Ovary (tissue), 9 donors: ENCODE measurements around the gene RABL3. TPM values are rescaled to one million over a fixed set of nuclear protein-coding genes. Genes with fewer than 3 reads are reported as not detected.

ENCODE experiments used
- DNase-seq, 5 donors: peaks; one replicate each; pipeline ENCODE4 v3.0.0-alpha.2; 2019 to 2020
- H3K27ac ChIP-seq, 2 donors: fragments of 200-600 bp; one replicate each; pipeline versions ENCODE4 v1.5.1 to v1.8.0; 2019 to 2022
- H3K27me3 ChIP-seq: fragments of 200-600 bp; one replicate; pipeline ENCODE4 v1.8.0; 2022
- H3K36me3 ChIP-seq: fragments of 200-600 bp; sonication (generic); one replicate; pipeline ENCODE4 v1.5.1; 2019
- H3K4me1 ChIP-seq: one replicate; pipeline ENCODE4 v1.8.1; 2013; ENCODE audit warnings: mild to moderate bottlenecking, moderate library complexity; ENCODE audit not compliant: insufficient read depth
- H3K4me3 ChIP-seq: fragments of 200-600 bp; sonication (generic); one replicate; pipeline ENCODE4 v1.5.1; 2017
- H3K9me3 ChIP-seq, 2 donors: fragments of 200-600 bp in 1 of 2; sonication (generic) in 1 of 2; one replicate each; pipeline versions ENCODE4 v1.5.1 to v1.8.1; 2013 to 2019; ENCODE audit warnings: mild to moderate bottlenecking in 1 of 2, moderate library complexity in 1 of 2
- CTCF ChIP-seq, 3 donors: fragments of 450-650 bp in 2 of 3; fragments of 200-600 bp in 1 of 3; IDR thresholded peaks; one replicate each; pipeline versions ENCODE4 v1.5.1 to v1.8.0; 2016 to 2022; ENCODE audit warnings: antibody characterized with exemption in 3 of 3, mild to moderate bottlenecking in 1 of 3
- EP300 ChIP-seq: sonication (generic); formaldehyde crosslinking; IDR thresholded peaks from one replicate; pipeline ENCODE4 v1.6.1; 2017; ENCODE audit warnings: antibody characterized with exemption
- POLR2A ChIP-seq: fragments of 450-650 bp; IDR thresholded peaks from one replicate; pipeline ENCODE4 v1.6.1; 2017; ENCODE audit warnings: antibody characterized with exemption, mild to moderate bottlenecking, moderate library complexity
- WGBS, 3 donors: extraction: QIAGEN DNeasy Blood & Tissue Kit in 1 of 3; methylation state at CpG; one replicate each; pipeline versions ENCODE4 v1.1.5 to v1.1.7; 2013 to 2017; 5-methylcytosine and 5-hydroxymethylcytosine counted together
- intact Hi-C, 4 donors: fragments of 100-400 bp; cut with DNase I; formaldehyde crosslinking; loops; one replicate each; pipeline versions ENCODE4 v1.11.0 to v1.15.1; 2022 to 2023
- polyA plus RNA-seq, 2 donors: library from polyadenylated mRNA; stranded (reverse); fragments of 200-250 nt in 1 of 2; fragments of 350-450 nt in 1 of 2; fragmentation: Illumina TruSeq in 1 of 2; extraction: RNeasy Lipid Tissue Mini Kit (QIAGEN cat#74804) in 1 of 2; gene quantifications; one replicate each; pipeline ENCODE4 v1.2.3, GENCODE V29; 2013 to 2014
- total RNA-seq, 7 donors: library from RNA; depleted of rRNA in 2 of 7; stranded (reverse); fragments of >200 nt in 2 of 7; fragmentation: NEBNext Ultra II Directional in 3 of 7; extraction: Animal tissue kit (Norgen Biotek cat#: 25700) in 3 of 7; gene quantifications; one replicate each; pipeline versions ENCODE4 v1.1.0 to v1.2.4, GENCODE V29; 2016 to 2023
- donor health status: DM: no; HTN: no; CAD: no; lungs with moderate emphysema.
- donor health status: DM: no; HTN: no; CAD: no.
- donor health status: Bipolar disorder and iron deficiency.
- donor health status: DM: yes; HTN: yes; CAD: no.
- donor health status: DM: no; HTN: no; CAD: no.
- donor health status: DM: yes; HTN: yes; CAD: no.

RABL3 gene
- total and polyA plus RNA-seq, 9 donors = 8.1 to 36.1 (median 26.6) TPM

- no peaks in the 10 kb centered on the region for H3K36me3 ChIP-seq
Measured at GRCh38 chr3:120708408-120708807, 33.9 kb downstream of the RABL3 start.

DNA sequence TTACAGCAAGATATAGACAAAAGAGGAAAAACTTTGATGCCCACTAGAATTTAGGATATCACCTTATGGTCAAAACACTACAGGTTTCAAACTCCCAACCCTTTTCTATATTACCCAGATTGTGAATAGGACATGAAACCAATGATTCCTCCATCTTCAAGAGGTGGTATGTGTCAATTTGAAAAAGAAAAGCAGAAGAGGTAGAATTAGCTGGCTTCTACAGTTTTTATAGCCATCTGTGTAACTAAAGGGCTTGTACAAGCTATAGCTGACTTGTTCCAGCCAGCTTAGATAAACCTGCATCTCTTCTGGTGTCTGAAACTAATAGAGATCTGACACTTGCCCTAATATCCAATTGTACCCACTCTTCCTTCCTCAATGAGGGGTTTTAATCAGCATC, 35.4 kb downstream of the RABL3 start:
- no peak for TF ChIP-seq CTCF (IDR thresholded peaks at IDR 0.05)
- TF ChIP-seq EP300 = no peak
- TF ChIP-seq POLR2A = no peak
- DNase-seq = no peak
- intact Hi-C loops = no loop called here
- Histone ChIP-seq H3K9me3 (peaks cover 0 to 4% of the 10 kb centered on the region in 2 donors), H3K27ac (no peak overlapping the region), H3K4me3 (no peak overlapping the region), H3K4me1 (no peaks in the 10 kb centered on the region), H3K27me3 (no peaks in the 10 kb centered on the region), H3K36me3 (no peaks in the 10 kb centered on the region)

More at GRCh38 chr3:120708408-120708807, 33.9 kb downstream of the RABL3 start:
- Histone ChIP-seq H3K9me3 (no peaks in the 10 kb centered on the region), H3K27ac (no peak overlapping the region), H3K4me3 (no peak overlapping the region), H3K27me3 (no peaks in the 10 kb centered on the region), H3K4me1 (no peaks in the 10 kb centered on the region)
- TF ChIP-seq CTCF (IDR thresholded peaks at IDR 0.05) = no peak
- no peak for TF ChIP-seq POLR2A
- TF ChIP-seq EP300 = no peak
- intact Hi-C loops = no loop called here
- DNase-seq = no peak

DNA sequence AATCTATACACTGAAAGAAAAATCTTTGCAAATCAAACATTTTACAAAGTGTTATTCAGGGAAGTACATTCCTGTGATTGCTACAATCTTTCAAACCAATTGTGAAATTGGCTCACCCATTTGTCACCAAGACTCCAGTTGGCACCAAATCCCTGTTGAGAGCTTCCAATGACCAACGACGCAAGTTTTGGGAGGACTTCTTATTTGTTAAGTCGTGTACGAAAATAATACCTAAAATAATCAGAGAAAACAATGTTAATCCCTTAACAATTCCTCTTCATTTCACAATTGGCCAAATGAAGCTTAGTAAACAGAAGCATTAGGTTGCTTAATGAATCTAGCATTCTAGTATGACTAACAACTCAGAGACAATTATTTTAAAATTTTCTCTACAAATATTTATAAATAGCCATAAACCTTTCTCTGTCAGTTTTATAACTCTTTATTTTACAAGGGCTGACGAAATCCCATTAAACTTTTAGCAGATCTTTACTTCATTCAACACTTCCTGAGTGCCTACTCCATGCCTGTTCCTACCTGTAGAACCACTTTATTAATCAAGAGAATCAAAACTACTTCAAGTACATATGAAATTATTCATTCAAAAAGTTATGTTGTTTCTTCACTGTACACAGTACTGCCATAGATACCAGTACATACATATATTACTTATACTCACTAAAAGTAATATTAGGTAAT, 36.3 kb downstream of the RABL3 start:
- no peak overlapping the region for H3K4me3 ChIP-seq
- no peaks in the 10 kb centered on the region for H3K27me3 ChIP-seq
- H3K9me3 ChIP-seq = peaks cover 0 to 4% of the 10 kb centered on the region in 2 donors
- DNase-seq = no peak
- WGBS, 3 donors = 92 to 95% (median 94%) methylated on average over 5 of the region's 5 CpGs
- H3K36me3 ChIP-seq = no peaks in the 10 kb centered on the region
- no peak for TF ChIP-seq EP300
- no peak for TF ChIP-seq POLR2A
- no peak for TF ChIP-seq CTCF (IDR thresholded peaks at IDR 0.05)
- no peaks in the 10 kb centered on the region for H3K4me1 ChIP-seq
- intact Hi-C loops = no loop called here
- H3K27ac ChIP-seq = no peak overlapping the region

DNA sequence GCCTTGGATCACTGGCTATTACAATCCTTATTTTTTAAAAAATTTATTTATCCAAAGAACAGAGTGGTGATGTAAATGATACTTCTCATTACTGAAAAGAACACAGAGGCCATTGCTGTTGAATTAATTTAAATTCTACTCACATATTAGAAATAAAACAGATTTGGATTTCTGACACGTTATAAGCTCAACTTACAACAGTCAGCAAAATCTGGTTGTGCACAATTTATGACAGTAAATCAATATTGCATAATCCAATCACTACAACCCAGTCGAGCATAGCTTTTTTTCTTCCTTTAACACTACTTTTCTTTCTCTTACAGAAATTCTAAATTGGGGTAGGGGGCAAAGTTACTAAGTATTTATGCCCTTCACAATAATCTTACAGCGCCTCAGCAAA, 43.0 kb downstream of the RABL3 start:
- intact Hi-C loops = no loop called here
- Histone ChIP-seq H3K4me1 (no peaks in the 10 kb centered on the region), H3K27ac (no peak overlapping the region), H3K4me3 (no peak overlapping the region), H3K9me3 (peaks cover 0 to 4% of the 10 kb centered on the region in 2 donors), H3K27me3 (no peaks in the 10 kb centered on the region), H3K36me3 (no peaks in the 10 kb centered on the region)
- TF ChIP-seq CTCF (IDR thresholded peaks at IDR 0.05) = no peak
- TF ChIP-seq POLR2A = no peak
- TF ChIP-seq EP300 = no peak
- 86 to 92% (median 88%) methylated on average over 3 of the region's 3 CpGs for WGBS, 3 donors
- no peak for DNase-seq
